ENCODE data around the gene EPO.

DNA sequence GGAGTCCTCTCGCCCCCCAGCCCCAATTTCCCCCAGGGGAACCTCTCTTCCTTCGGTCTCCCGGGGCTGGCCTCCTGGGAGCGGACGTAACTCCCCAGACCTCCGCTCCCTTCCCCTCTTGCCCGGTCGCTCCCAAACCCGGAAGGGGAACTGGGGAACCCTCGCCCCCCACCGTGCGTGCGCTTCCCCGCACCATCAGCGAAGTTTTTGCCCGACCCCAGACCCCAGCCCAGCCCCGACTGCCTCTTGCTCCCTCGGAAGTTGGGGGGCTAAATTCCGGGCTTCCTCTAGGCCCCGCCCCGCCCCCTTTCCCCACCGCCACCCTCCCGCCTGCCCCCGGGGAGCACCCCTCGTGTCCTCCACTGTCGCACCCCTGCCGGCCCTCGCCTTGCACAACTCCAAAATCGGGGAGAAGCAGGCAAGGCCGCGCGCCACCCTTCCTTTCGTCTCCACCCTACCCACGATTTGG, 46.3 kb upstream of the EPO start:
- TF ChIP-seq CEBPB (IDR thresholded peaks at IDR 0.05), result no peak
- TF ChIP-seq, protein P1, sequence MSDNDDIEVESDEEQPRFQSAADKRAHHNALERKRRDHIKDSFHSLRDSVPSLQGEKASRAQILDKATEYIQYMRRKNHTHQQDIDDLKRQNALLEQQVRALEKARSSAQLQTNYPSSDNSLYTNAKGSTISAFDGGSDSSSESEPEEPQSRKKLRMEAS (IDR thresholded peaks at IDR 0.05), result 0 out of 2 replicates have a peak, but pooled peaks have one; percentile 11
- TF ChIP-seq TCF12 (IDR thresholded peaks at IDR 0.05; ENCODE audit: low read depth), result no peak
- TF ChIP-seq CREB1 (IDR thresholded peaks at IDR 0.05; ENCODE audit: low read depth), result no peak
- no peak for TF ChIP-seq EP300 (IDR thresholded peaks at IDR 0.05; ENCODE audit: borderline replicate concordance)
